ENCODE data around the gene BAIAP2L2. TPM values are rescaled to one million over a fixed set of nuclear protein-coding genes. Genes with fewer than 3 reads are reported as not detected.
"Not testable (repeated sequence)": the region's sequence is repeated elsewhere in the genome, so short reads cannot be mapped to it uniquely, and the experiment has no call there.

The BAIAP2L2 gene
- polyA plus RNA-seq (ENCODE audit: insufficient read depth in 1 of 5, insufficient read length in 5 of 5, low replicate concordance in 1 of 5): 1 to 10 TPM in 1 of 5 donors, under 1 TPM in 4; 0.50 to 1.4 (median 0.81) TPM
- long read RNA-seq, donor 1: 0 reads
- long read RNA-seq, donor 2: 0 reads
- long read RNA-seq, donor 3: 0 reads
- long read RNA-seq, donor 4: 0 reads
- long read RNA-seq, donor 5: 0 reads
- long read RNA-seq, donor 6, partial matches to known transcripts: 7 of 7 reads
- long read RNA-seq, donor 6, other reads (novel, unspliced or antisense): 0 of 7 reads
- long read RNA-seq, donor 7: 0 reads
- long read RNA-seq, donor 8, partial matches to known transcripts: 0 of 1 reads
- long read RNA-seq, donor 8, other reads (novel, unspliced or antisense): 0 of 1 reads

- no peak for DNase-seq
Observed at GRCh38 chr22:38110008-38110862, at the start of gene BAIAP2L2. Gene BAIAP2L2, minus strand, starts transcription at chr22:38110684. Its CDS starts 159 bp downstream, at chr22:38110525.

- no peak for DNase-seq
Observed at GRCh38 chr22:38155703-38156102, 45.2 kb upstream of the BAIAP2L2 start.

GRCh38 chr22:38154563-38154915, 44.1 kb upstream of the BAIAP2L2 start:
- DNase-seq: not testable (repeated sequence)

- DNase-seq: no peak
Observed at GRCh38 chr22:38153821-38154562, 43.5 kb upstream of the BAIAP2L2 start.

GRCh38 chr22:38151126-38151500, 40.6 kb upstream of the BAIAP2L2 start:
- DNase-seq: no peak

- no peak for DNase-seq
Observed at GRCh38 chr22:38148245-38148644, 37.8 kb upstream of the BAIAP2L2 start.

GRCh38 chr22:38146166-38146565, 35.7 kb upstream of the BAIAP2L2 start:
- DNase-seq: not testable (repeated sequence)

GRCh38 chr22:38144025-38144405, 33.5 kb upstream of the BAIAP2L2 start:
- DNase-seq: no peak

GRCh38 chr22:38142606-38143005, 32.1 kb upstream of the BAIAP2L2 start:
- no peak for DNase-seq

GRCh38 chr22:38141217-38141973, 30.9 kb upstream of the BAIAP2L2 start:
- no peak for DNase-seq

GRCh38 chr22:38139901-38140300, 29.4 kb upstream of the BAIAP2L2 start:
- no peak for DNase-seq

- no peak for DNase-seq
Observed at GRCh38 chr22:38138961-38139360, 28.5 kb upstream of the BAIAP2L2 start.

- no peak for DNase-seq
Observed at GRCh38 chr22:38137876-38138687, 27.6 kb upstream of the BAIAP2L2 start.

- no peak for DNase-seq
Observed at GRCh38 chr22:38136607-38137006, 26.1 kb upstream of the BAIAP2L2 start.

- no peak for DNase-seq
Observed at GRCh38 chr22:38135133-38135706, 24.7 kb upstream of the BAIAP2L2 start.

GRCh38 chr22:38133331-38133730, 22.8 kb upstream of the BAIAP2L2 start:
- DNase-seq: no peak

- no peak for DNase-seq
Observed at GRCh38 chr22:38132794-38133193, 22.3 kb upstream of the BAIAP2L2 start.

GRCh38 chr22:38132136-38132535, 21.7 kb upstream of the BAIAP2L2 start:
- DNase-seq: no peak

- DNase-seq: no peak
Observed at GRCh38 chr22:38131399-38131798, 20.9 kb upstream of the BAIAP2L2 start.

- DNase-seq: no peak
Observed at GRCh38 chr22:38129856-38130255, 19.4 kb upstream of the BAIAP2L2 start.

Data from right lung (tissue), 10 donors.